K562 (cell line): ENCODE results near the gene PPT2. TPM values are rescaled to one million over a fixed set of nuclear protein-coding genes. Genes with fewer than 3 reads are reported as not detected.

Experiments used
- ARID3A ChIP-seq: IDR thresholded peaks from 2 replicates; pipeline ENCODE4 v1.6.1; 2012; ENCODE audit warnings: low read depth, low read length, improper control_type of control experiment, borderline replicate concordance
- CHD2 ChIP-seq: IDR thresholded peaks from 2 replicates; pipeline ENCODE4 v1.6.1; 2011; ENCODE audit warnings: low read depth, low read length
- CHD7 ChIP-seq: fragments of 200-600 bp; sonication (generic); IDR thresholded peaks from one replicate; pipeline ENCODE4 v1.6.1; 2012; ENCODE audit warnings: mild to moderate bottlenecking, low read depth, low read length, inconsistent platforms
- MAFF ChIP-seq: IDR thresholded peaks from 2 replicates; pipeline ENCODE4 v1.6.1; 2012; ENCODE audit warnings: low read length, improper control_type of control experiment
- NFIX ChIP-seq: fragments of 250-450 bp; sonication (Bioruptor Pico); IDR thresholded peaks from 2 replicates; pipeline ENCODE4 v1.4.0; 2020; ENCODE audit warnings: low read depth, mild to moderate bottlenecking, moderate library complexity
- POLR2G ChIP-seq: fragments of 200-400 bp; formaldehyde crosslinking; IDR thresholded peaks from 2 replicates; pipeline ENCODE4 v1.6.1; 2017; ENCODE audit warnings: low read depth, mild to moderate bottlenecking, antibody characterized with exemption, low read length, moderate library complexity
- ZFPM2 ChIP-seq: fragments of 250-450 bp; sonication (Bioruptor Pico); IDR thresholded peaks from 2 replicates; pipeline ENCODE4 v1.5.1; 2022; ENCODE audit warnings: mild to moderate bottlenecking
- ZNF445 ChIP-seq: fragments of 250-450 bp; sonication (Bioruptor Pico); IDR thresholded peaks from 2 replicates; pipeline ENCODE4 v1.4.0; 2020; ENCODE audit warnings: low read depth, mild to moderate bottlenecking, moderate library complexity
- polyA plus RNA-seq, 8 experiments: library from polyadenylated mRNA; depleted of rRNA in 4 of 8; stranded (reverse) in 5 of 8; unstranded in 3 of 8; fragments of >200 nt; fragmentation: Nextera tagmentation in 2 of 8; fragmentation: Illumina TruSeq in 1 of 8; extraction: Ambion mirVana in 2 of 8; extraction: Trizol in 1 of 8; gene quantifications; 2 replicates each; pipeline versions ENCODE4 v1.2.1 to v1.2.3, GENCODE V29; 2011 to 2014; ENCODE audit warnings: inconsistent platforms in 1 of 8, missing spikeins in 1 of 8
- total RNA-seq, 7 experiments: library from RNA; depleted of rRNA in 6 of 7; stranded (reverse); fragments of >200 nt in 6 of 7; fragmentation: Illumina TruSeq in 2 of 7; extraction: Trizol in 2 of 7; gene quantifications; 2 replicates each; pipeline versions ENCODE4 v1.2.1 to v1.2.3, GENCODE V29; 2011 to 2021; ENCODE audit warnings: low replicate concordance in 1 of 7
- TF ChIP-seq, protein P1 (sequence below), 2 experiments: fragments of 450-650 bp; IDR thresholded peaks; 2 replicates each; pipeline ENCODE4 v1.6.1; 2018; ENCODE audit warnings: mild to moderate bottlenecking in 2 of 2, low read depth in 1 of 2; ENCODE audit not compliant: partially characterized antibody in 2 of 2

The PPT2 gene
- total and polyA plus RNA-seq, 9 of the 15 experiments (the other 6 are each of a cell fraction or from before 2014, with no cell fraction given) = 27.4 to 98.8 (median 69.9) TPM

DNA sequence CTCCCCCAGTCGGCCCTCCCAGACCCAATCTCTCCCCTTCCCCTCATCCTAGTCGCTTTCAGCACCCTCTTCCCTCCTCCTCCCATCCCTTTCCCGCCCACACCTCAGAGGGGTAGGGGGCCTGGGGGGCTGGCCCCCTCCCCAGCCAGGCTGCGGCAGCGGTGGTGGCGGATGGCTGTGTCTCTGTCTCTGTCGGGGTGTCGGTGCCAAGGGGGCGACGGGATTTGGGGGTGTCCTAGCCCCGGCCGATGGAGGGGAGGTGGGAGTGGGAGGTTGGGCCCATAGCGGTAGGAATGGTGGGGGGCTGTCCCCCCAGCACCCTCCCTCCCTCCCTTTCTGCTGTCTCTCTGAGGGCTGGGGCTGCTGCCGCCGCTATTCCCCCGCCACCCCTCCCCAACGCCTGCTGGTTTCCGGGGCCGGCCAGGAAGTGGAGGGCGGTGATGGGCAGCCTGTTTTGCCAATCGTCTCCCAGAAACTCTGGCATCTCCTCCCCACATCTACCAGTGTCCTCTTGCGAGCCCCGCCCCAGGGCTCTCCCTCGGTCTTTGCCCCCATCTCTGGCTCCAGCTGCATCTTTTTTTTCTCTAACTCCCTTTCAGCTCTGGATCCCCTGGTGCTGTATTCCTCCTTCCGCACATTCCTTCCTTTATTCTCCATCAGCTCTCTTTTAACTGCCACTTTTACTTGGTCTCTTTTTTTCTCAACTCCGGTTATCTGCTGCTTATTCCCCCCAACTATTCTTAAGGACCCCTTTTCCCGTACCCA is 22.0 kb downstream of the PPT2 start, which contains the start of gene AGPAT1 (continued):
- TF ChIP-seq CHD7 = no peak
- TF ChIP-seq POLR2G = peak; percentile 78
- TF ChIP-seq CHD2 = no peak; the same call in 1 of the 2 replicates
- TF ChIP-seq ARID3A = no peak
- TF ChIP-seq, protein P1, sequence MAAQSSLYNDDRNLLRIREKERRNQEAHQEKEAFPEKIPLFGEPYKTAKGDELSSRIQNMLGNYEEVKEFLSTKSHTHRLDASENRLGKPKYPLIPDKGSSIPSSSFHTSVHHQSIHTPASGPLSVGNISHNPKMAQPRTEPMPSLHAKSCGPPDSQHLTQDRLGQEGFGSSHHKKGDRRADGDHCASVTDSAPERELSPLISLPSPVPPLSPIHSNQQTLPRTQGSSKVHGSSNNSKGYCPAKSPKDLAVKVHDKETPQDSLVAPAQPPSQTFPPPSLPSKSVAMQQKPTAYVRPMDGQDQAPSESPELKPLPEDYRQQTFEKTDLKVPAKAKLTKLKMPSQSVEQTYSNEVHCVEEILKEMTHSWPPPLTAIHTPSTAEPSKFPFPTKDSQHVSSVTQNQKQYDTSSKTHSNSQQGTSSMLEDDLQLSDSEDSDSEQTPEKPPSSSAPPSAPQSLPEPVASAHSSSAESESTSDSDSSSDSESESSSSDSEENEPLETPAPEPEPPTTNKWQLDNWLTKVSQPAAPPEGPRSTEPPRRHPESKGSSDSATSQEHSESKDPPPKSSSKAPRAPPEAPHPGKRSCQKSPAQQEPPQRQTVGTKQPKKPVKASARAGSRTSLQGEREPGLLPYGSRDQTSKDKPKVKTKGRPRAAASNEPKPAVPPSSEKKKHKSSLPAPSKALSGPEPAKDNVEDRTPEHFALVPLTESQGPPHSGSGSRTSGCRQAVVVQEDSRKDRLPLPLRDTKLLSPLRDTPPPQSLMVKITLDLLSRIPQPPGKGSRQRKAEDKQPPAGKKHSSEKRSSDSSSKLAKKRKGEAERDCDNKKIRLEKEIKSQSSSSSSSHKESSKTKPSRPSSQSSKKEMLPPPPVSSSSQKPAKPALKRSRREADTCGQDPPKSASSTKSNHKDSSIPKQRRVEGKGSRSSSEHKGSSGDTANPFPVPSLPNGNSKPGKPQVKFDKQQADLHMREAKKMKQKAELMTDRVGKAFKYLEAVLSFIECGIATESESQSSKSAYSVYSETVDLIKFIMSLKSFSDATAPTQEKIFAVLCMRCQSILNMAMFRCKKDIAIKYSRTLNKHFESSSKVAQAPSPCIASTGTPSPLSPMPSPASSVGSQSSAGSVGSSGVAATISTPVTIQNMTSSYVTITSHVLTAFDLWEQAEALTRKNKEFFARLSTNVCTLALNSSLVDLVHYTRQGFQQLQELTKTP (IDR thresholded peaks at IDR 0.05; ENCODE audit: low read depth in 1 of 2, partially characterized antibody in 2 of 2) = peak; percentile 41 to 55
- no peak for TF ChIP-seq NFIX (CRISPR knock-in tag)
- TF ChIP-seq ZNF445 (CRISPR knock-in tag) = no peak
- no peak for TF ChIP-seq ZFPM2 (CRISPR knock-in tag)
- TF ChIP-seq MAFF = no peak
